HG02588 (cell line): ENCODE measurements around the gene MTARC1.

Experiments
- ATAC-seq: cut with Tn5 transposase; IDR thresholded peaks from one replicate; pipeline ENCODE4 v1.9.1; 2021; ENCODE audit warnings: mild to moderate bottlenecking, moderate library complexity; ENCODE audit not compliant: unreplicated experiment

The MTARC1 gene

DNA sequence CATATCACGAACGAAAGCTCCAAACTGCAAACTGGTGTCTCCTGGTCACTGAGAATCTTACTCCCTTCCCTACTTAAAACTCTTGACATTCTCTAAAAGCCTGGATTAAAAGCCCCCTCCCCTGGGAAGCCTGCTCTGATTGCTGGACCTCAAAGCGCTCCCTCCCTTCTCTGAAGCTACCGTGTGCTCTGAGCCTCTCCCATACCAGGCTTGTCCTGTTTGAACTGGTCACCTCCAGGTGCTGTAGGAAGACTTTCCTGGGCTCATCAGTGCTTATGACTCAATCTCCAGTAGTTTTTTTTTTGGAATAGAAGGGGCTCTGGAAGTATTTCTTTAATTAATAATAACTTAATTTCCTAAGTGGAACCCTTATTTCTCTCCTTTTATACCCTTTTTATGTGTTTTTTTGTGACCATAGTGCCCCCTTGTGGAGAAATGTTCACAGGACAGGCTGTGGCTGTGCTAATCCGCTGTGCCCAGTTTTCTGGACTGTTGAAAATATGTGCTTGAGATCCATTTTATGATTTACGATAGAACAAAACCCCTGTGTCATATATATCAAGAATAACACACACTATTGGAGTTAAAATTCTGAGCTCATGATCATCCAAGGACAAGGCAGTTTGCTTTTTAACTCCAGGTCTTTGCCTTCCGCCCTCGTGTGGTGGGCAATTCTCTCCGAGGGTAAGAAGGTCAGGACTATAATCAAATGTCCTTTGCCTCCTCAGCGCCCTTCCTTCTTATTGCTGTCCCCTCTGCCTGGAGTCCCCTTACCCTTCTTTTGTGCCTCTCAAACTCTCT, 16.9 kb downstream of the MTARC1 start:
- no peak for ATAC-seq

DNA sequence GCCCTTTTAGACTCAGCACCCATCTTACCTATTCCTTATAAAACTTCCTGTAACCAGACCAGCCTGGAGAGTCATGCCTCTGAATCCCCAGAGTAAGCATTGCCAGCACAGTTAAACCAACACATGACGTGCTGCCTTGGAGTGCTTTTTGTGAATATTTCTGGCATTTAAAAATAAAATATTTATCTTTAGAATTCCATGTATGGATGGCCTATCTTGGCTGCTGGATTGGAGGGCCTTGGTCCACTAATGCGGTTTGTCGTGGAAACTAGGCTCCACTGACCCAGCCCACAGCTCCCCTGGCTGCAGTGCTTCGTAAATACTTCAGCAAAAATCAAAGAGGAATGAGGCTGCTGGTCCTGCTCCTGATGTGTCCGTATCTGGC, 17.5 kb downstream of the MTARC1 start:
- no peak for ATAC-seq

DNA sequence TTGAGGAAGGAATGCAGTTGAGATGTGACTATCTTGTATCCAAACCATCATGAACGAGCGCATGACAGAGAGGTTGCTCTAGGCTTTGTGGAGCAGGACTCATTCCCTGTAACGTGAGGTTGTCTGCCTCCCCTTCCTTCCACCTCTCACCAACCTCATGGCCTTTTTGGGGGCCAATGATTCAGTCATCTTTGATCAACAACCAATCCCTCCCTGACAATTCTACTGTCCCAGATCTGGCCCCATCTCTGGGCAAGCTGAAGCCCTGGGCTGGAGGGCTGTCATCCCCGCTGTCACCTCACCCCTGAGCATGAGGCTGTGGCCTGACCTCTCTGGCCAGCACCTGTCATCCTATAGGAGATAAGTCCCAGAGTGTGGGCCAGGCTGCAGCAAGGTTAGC, 19.7 kb downstream of the MTARC1 start:
- no peak for ATAC-seq

DNA sequence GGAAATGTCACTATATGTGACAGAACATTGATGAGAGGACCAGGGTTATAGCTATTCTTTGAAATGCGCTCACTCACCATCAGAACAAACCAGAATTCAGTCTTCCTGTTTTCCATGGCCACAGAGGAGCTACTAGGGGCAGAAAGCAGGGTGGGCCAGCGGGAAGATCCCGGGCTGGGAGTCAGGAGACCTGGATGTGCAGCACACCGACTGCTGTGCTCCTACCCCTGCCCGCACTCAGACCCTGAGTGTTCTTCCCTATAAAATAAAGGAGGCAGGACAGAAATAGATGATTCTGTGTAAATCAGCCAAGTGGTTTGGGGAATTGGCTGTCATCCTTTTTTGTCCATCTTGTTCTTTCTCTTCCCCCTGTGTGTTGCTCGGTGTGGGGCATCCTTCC, 21.0 kb downstream of the MTARC1 start:
- no peak for ATAC-seq

DNA sequence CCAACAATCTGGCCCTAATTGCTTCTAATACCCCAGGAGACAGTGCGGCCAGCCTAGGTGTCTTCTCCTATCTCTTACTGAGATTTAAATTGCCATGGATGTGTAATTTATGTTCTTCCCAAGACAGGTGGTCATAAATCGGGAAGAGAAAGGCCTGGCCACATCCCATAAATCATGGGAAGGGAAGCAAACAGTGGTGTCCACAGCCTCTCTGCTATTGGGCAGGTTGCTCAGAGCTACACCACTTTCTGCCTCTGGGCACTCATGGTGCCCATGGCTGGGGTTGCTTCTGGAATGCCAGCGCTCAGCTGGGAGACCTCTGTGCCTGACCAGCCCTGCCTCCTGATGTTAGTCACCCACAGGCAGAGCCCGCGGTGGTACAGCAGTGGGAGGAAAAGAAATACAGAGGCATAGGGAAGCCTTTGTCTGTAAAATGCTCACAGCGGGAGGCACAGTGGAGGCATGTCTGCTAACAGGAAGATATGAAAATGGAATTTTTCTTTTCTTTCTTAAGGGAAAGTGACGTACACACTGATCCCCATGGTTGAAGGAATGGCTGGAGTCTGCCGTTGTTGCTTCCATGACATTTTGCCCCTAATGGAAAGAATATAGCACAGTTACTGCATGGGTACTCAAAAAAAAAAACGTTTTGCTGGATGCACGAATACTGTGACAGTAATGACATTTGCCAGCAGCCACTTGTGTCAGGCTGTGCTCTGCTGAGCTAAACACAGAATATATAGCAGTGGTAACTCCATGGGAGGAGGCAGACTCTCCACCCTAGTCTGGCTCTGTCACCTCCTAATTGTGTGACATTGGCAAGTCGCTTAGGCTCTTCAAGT, 21.9 kb downstream of the MTARC1 start:
- no peak for ATAC-seq

DNA sequence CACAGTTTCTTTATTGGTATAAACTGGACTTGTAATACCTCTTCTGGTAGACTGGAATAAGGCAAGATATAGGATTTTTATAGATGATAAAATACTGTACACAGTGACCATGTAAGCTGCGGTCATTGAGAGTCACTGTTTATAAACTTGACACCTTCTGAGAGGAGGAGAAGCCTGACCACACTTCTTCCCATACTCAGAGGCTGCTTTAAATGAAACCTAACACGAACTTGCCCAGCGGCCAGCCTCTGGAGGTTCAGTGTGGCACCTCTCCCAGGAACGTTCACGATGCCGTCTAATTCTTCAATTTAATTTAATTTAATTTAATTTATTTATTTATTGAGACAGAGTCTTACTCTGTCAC, 22.5 kb downstream of the MTARC1 start:
- no peak for ATAC-seq

DNA sequence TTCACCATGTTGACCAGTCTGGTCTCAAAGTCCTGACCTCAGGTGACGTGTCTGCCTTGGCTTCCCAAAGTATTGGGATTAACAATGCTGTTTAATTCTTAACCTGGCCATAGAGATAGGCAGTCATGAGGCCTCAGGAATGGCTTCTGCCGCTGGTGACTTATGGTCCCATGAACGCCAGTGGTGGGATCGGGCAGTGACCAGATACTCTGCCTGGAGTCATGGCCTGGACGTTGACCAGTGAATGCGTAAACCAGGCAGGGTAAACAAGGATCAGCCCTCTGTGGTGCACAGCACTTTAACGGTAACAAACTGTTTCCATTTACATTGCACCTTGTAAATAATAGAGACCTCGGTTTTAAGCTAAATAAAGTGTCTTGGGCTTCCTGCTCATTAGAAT, 23.0 kb downstream of the MTARC1 start:
- no peak for ATAC-seq

DNA sequence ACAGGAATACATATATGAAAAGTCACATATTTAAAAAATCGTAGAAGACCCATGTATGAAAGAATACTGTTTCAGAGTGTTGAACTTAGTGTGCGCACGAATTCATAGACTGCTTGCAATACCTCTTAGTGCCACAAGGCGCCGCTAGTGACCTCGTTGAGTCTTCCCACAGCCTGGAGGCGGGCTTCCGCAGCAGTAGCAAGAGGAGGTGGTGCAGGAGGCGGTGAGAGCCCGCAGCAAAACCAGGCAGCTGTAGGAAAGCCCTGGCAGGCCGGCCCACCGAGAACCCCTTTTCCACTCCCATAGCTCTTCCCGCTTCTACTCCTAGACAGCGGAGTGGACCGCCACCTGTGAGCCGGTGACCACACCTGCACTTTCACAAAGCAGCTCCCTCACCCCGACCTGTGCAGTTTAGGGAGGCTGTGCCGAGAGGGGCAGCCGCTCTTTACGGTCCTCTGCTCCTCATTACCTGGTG, 23.5 kb downstream of the MTARC1 start:
- peak; percentile 93 for ATAC-seq

DNA sequence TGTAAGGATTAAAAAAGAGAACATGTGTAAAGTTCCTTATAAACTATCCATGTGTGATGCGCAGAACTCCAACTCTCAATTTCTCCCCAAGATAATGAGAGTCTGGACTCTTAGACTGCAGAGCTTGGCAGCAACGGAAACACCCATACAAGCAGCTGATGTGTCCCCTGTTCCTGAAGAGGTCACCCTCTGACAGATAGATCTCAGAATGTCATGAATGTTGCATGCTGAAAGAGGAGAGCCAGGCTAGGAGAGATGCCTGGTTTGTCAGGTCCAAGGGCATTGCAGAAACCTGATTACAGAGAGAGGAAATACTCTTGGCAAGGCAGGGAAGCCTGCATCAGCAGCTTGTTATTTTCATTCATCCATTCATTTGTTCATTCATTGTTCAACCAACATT, 24.2 kb downstream of the MTARC1 start:
- ATAC-seq, result no peak

DNA sequence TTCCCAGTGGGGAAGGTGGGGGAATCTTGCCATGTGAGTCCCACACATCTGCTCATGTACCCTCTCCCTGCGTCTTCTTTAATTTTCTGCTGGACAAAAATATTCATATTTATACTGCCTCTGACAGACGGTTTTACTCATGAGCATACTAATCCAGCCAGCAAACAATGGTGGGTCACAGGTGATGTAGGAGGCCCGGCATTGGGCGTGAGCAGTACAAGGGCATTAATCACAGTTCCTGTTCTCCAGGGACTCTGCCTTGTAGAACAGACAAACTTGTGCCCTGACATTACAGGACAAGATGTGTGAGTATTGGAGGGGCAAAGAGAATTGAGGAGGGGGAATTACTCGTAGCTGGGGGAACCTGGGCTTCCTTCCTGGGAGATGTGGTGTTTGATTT, 25.0 kb downstream of the MTARC1 start:
- no peak for ATAC-seq

DNA sequence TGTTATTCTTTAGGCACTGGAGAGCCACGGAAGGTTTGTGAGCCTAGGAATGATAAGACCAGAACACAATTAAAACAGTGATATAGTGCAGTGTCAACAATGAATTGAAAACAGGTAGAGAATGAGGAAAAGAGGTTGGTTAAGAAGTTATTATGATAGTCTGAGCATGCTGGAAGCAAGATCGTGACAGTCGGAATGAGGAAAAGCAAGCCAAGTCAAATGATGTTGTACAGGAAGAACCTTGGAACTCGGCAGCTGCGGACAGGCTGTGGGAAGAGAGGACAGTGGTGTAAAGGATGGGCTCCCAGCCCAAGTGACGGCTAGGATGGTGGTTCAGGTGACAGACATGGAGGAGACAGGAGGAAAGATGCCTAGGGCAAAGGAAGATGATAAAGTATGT, 25.6 kb downstream of the MTARC1 start:
- ATAC-seq, result no peak

DNA sequence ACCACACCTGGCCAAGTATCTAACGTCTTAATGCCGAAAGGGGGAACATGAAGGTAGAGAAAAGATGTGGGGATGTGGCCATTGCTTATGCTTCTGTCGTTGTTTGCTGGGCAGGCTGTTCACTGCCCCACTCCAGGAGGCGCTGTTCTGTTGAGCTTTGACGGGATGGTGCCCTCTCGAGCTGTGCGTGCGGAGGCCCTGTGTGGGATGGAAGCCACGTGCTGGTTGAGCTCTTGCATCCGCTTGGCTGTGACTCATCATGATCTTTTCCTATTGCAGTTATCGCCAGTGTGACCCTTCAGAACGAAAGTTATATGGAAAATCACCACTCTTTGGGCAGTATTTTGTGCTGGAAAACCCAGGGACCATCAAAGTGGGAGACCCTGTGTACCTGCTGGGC, 26.3 kb downstream of the MTARC1 start:
- no peak for ATAC-seq

DNA sequence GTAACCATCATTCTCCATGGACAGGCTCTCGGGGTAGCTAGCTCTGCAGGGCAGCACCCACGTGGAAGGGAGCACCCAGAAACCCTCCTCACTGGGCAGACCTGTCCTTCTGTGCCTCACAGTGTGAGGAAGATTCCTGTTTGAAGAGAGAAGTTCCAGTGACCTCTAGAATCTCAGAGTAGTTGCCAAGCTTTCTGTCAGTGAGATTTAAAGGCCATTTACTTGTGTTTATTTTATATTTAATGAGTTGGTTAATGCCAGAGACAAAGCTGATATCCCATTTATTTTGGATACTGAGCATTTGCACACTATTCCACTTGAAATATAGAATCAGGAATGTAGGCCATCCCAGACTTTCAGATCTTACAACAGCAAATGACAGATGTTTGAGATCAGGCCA, 28.7 kb downstream of the MTARC1 start:
- no peak for ATAC-seq

DNA sequence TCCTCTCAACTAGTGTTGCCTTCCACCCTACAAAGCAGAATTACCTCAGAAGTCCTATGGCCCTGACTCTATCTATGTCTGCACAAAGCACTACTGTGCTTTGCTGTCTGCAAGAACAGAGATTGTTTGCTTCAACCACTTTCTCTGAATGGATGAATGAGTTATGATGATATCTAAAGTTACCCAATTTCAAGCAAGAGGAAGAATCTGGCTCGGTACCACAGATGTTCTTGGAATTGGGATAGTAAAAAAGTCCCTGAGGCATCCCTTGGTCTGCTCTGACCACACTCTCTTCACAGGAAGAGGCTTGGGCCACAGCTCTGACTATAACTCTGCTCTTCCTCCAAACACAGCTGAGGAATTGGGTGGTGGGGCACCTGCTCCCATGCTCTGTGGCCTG, 31.2 kb downstream of the MTARC1 start:
- ATAC-seq, result no peak

DNA sequence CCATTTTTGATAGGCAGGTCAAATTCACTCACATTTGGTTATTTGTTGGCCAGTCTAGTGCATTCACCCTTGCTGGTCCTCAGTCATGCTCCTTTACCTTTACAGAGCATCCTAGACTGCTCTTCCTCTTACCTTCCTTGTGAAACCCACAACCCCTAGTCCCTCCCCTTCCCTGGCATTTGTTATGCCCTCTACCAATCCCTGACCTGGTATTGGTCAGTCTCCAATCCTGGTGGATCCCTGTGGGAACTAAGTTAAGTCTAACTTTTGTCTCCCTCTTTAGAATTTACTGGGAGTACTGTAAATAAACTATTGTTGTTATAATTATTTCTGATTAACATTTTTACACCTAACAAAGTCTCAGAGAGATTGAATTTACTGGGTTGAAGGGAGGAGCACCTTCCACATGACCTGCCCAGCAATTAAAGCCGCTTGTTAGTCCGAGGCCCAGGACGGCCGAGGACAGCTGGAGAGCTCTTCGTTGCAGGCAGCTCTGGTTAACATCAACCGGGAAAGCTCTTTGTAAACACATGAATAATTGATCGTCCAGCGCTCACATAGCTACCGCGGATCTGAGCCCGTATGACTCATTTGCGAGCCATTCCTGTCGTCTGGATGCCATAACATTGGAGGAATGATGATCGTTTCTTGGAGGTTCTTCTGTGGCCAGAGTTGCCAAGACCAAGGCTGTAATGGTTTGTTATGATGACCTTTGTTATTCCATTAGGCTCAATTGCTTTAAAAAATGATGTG, 31.9 kb downstream of the MTARC1 start:
- ATAC-seq, result no peak

DNA sequence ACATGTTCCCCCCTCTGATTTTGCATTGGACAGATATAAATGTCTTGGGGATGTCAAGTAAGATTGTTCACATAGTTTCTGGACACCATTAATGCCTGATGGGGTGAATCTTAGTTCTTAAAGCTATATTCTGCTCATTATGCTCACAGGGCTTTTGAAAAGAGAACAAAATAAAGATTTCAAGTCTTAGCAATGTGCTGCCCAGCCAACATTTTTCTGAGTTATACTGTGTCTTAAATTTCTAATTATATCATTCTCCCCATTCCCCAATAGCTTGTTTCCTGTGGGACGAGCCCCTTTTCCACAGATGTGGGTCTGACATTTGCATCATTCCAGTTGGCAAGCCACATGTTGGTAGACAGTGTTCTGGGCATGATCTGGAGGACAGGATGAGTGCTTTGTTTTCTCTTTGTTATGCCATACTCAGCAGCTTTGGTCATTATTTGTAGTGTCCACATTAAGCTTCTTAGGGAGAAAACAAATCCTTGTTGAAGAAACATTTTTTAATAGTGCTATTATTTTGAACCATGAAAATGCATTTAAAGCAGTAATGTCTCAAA, 32.8 kb downstream of the MTARC1 start:
- no peak for ATAC-seq

DNA sequence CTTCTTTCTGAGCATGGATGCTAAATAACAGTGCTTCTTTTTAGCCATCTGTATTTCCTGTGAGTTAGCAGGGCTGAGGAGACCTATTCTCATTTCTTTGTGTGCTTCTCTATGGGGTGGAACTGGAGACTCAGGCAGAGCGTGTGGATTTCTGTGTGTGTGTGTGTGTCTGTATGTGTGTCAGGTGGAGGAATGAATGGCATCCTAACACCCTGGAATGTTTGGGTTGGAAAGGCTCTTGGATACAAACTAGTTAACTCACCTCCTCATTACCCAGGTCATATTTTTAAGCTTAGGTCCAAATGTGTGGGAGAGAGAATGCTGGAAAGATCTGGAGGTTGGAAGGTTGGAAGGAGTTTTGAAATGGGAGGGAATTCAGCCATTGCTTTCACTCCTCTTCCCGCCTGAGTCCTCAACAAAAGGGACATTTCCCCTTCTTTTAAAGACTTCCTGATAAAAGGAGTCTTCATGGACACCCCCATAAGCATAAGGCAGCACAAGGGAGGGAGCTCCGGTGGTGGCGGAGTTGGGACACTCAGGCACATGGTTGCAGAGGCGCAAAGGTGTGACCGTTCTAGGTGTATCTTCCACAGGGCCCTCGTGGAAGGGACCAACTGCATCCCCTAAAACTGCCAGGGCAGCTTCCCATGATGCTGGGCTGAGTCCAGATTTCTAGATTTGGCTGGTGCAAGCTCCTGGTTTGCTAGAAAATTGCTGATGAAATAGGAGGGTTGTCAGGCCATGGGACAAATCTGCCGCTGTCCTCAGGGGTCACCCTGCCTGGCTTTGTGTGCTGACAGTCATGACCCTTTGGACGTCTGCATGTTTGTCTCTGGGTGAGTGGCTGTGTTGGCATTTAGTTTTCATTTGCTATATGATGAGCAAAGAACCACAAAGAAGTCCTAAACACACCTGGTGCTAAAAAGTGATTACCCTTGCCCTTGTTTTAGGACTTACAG, 37.6 kb downstream of the MTARC1 start:
- no peak for ATAC-seq

DNA sequence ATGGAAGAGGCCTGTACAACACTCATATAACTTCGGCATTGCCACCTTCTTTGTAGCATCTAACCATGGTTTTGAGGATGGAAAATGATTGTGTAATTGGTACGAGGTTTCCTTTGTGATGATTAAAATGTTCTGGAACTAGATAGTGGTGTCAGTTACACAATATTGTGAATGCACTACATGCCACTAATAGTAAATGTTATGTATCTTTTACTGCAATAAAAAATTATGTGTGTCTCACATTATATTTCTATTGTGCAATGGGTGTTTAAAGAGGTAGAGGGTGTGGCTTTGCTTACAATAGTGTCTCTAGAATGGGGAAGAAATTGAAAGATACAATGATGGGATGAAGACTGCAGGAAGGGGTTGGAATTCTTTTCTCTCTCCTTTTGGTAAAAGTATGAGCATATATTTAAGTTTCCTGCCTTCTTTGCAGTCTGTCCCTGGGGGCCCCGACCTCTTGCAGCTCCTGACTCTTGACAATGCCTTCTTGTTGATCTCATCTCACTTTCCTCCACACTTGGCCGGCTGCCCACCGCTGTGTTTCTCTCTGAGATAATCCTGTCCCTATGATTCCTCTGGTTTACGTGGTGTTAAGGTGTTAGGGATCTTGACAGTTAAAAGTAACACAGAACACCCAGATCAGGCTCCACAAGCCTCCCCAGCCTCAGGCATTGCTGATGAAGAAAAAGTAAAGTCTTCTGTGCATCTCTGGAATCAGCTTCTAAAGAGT, 39.3 kb downstream of the MTARC1 start:
- ATAC-seq, result no peak

DNA sequence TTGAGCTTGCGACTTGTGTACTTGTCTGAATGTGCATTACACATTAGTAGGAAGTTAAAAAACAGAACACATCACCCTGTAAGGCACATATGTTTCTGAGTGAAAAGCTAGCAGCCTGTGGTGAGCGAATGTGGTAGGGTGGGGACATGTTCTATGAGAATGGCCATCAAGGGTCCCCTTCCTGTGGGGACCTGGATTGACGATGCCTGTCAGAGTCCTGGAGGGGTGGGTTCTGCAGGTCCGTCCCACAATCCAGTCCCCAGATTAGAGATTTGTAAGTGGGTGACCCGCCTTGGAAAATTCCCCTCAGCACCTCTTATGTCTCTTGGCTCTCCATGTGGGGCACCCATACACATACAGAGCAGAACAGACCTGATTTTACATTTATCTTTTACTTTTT, 40.0 kb downstream of the MTARC1 start:
- no peak for ATAC-seq
